Cardiac septum (tissue), 1 donor: ENCODE measurements around the gene COBL. TPM values are rescaled to one million over a fixed set of nuclear protein-coding genes. Genes with fewer than 3 reads are reported as not detected.

Source experiments
- DNase-seq: peaks from one replicate; pipeline ENCODE4 v3.0.0-alpha.2; 2020; ENCODE audit warnings: low spot score
- intact Hi-C: fragments of 100-400 bp; cut with DNase I; formaldehyde crosslinking; loops from one replicate; pipeline ENCODE4 v1.14.0; 2022
- total RNA-seq: library from RNA; stranded (reverse); fragmentation: NEBNext Ultra II Directional; extraction: Animal tissue kit (Norgen Biotek cat#: 25700); gene quantifications from one replicate; pipeline ENCODE4 v1.2.1, GENCODE V29; 2021
- donor health status: DM: no; HTN: no; CAD: no.

COBL gene
- total RNA-seq, 1 donor from 2014 or later = 109 TPM

DNA sequence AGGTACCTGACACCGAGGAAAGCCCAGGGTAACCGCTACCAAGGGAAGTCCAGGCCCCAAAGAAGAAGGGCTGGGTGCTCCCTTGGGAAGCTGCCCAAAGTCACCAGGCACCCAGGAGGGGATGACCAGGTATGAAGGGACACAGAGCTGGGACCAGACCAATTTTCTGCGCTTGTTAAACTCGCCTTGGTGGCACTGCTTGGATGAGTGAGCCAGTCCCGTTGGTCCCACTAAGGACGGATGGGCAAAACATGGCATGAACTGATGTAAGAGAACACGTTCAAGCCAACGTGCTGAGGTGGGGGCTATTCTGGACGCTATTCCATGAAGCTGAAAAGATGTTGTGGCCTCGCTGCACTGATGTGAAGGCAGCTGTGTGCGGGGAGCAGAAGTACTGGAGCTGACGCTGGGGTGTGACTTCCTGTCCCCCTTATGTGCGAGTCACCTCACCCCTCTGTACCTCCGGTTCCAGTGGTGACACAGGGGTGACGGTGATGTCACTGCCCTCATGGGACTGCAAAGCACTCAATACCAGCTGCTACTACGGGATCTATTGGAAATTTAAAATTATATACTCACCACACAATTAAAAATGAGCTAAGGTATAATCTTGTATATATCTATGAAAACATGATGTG, 73.6 kb downstream of the COBL start:
- intact Hi-C loops = no loop called here
- no peak for DNase-seq

DNA sequence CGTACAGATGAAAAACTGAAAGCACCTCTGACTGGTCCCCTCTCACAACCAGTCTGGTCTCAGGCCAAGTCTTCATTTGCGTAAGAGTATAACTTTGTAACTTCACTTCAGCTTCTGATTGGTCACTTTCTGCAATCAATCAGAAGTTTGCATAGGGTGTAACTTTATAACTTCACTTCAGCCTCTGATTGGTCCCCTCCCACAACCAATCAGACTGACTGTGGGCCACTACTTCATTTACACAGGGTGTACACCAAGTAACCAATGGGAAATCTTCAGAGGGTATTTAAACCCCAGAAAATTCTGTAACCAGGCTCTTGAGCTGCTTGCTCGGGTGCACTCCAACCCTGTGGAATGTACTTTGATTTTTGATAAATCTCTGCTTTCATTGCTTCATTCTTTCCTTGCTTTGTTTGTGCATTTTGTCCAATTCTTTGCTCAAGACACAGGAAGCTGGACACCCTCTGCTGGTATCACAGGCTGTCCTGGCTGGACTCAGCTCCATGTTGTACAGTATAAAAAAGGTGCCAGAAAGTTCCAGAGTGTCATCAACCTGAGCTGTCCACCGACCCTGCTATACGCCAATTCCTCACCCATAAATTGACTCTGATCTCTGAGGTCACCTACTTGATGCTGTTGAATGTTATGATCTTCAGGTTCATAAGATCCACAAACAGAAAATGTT, 74.5 kb downstream of the COBL start:
- intact Hi-C loops = no loop called here
- DNase-seq = no peak

DNA sequence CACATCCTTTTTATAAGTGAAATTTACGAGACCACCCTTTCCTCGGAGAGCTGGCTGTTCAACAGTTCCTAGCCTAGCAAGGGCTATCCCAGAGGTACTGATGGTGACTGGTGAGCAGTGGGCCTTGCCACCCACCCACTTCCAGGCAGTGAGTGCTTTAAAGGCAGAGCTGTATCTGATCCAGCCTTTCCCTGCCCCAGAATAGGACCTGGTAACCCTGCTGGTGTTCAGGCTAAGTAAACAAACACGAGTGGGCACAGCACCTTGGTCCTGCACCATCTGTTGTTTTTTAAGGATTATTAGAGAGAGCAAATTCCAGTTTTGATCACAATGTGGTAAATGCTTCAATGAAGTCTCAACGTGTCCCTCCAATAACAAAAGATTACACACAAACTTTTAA, 75.7 kb downstream of the COBL start:
- intact Hi-C loops = no loop called here
- DNase-seq = no peak

DNA sequence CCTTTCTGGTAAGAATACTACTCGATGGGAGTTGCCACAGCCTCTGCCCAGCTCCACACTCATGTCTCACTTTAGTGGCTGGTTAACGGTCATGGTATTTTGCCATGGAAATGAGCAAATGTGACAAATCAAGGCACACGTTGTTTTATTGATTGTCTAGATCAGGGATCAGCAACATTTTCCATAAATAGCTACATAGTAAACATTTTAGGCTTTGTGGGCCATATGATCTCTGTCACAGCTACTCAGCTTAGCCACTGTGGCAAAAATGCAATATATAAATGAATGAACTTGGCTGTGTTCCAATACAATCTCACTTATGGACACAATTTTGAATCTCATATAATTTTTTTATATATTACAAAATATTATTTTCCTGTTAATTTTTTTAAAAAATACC, 76.9 kb downstream of the COBL start:
- no peak for DNase-seq
- intact Hi-C loops = no loop called here

DNA sequence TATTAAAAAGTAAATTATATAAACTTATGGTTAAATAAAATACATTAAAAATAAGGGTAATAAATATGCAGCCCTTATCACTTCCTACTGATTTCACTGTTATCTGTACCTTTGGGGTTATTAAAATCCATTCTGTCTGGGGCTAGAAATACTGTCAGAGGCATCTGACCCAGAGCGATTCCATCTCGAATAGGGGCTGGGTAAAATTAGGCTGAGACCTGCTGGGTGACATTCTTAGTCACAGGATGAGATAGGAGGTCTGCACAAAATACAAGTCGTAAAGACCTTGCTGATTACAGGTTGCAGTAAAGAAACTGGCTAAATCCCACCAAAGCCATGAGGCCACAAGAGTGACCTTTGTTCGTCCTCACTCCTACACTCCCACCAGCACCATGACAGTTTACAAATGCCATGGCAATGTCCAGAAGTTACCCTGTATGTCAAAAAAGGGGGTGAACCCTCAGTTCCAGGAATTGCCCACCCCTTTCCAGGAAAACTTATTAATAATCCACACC, 77.6 kb downstream of the COBL start:
- intact Hi-C loops = no loop called here
- DNase-seq = no peak

DNA sequence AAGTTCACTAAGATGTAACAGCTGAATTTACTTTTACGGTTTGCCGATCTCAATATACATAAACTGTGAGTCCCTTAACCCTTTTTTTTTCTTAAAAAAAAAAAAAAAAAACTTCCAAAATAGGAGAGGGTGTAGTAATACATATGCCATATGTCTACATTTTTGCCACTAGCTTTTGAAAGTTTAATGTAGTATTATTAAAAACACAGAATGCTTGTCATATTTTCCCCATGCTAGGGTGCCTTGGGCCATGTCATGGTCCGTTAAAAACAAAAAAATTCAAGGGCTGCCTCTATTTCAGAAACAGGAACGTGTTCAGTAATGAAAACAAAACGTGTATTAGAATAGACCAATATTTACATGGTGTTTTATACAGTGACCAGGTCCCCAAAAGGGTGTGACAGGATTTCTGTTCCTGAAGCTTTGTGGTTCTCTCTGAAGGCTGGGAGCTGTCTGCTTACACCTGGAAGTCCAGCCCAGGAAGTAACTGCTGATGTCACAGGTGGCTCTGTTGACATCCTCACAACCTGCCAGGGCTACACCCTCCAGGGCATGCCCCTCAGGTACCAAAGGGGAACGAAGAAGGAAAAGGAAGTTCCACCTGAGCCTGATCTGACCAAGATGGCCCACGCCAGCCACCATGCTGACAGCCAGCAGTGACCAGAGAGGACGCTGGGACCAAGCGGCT, 79.0 kb downstream of the COBL start:
- intact Hi-C loops = no loop called here
- no peak for DNase-seq

DNA sequence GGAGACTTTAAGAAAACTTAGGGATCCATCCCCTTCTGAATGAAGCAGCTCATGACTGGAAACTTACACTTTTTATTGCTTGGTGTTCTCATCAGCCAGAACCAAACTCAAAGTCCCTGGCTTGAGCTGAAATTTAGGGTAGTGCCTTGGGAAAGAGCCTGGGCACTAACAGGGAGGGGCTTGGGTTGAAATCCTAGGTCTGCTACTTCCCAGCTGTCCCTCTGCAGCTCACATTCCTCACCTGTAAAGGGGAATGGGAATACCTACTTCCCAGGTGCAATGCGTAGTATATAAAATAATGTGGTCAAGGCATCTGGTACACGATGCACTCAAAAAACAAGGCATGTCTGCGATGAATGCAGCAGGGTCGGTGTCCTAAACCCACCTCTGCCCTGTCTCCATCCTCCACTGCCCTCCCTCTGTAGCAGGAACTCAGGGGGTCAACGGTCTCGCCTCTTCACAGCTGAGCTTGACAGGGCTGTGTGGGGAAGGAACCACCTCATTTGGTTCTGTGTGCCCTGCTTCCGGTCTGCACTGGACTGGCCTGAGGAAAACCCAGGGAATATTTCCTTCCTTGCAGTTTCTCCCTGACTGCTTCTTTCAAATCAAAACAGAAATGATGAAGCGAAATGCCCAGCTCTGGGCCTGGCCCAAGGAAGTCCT, 80.0 kb downstream of the COBL start:
- no peak for DNase-seq
- intact Hi-C loops = no loop called here

DNA sequence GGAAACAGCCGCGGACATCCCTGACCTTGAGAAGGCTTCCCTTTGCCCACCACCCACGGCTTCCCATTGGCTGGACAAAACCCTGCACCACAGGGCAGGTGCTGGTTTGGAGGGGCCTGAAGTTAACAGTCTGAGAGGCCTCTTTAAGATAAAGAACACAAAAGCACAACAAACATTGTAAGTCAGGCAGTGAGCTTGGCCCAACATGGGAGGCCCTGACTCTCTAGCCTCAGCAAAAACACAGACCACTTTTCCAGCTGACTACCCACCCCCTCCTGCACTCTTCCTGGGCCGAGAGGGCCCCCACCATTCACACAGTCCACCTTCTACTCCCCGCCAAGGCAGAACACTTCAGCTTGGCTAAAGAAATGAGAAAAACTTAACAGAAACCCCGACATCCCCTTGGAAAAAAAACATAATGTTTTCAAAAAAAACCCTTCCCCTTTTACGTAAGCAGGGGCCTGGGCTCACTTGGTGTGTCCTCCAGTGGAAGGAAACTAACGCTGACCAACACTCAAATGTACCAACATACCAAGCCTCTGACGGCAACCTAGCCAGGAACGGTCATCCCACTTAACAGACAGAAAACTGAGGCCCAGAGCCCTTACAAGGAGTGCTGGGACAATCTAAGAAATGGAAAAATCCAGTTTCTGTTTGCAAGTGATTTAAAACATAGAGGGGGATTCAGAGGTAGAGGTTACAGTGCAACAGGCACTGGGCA, 80.9 kb downstream of the COBL start:
- no peak for DNase-seq
- intact Hi-C loops = no loop called here

DNA sequence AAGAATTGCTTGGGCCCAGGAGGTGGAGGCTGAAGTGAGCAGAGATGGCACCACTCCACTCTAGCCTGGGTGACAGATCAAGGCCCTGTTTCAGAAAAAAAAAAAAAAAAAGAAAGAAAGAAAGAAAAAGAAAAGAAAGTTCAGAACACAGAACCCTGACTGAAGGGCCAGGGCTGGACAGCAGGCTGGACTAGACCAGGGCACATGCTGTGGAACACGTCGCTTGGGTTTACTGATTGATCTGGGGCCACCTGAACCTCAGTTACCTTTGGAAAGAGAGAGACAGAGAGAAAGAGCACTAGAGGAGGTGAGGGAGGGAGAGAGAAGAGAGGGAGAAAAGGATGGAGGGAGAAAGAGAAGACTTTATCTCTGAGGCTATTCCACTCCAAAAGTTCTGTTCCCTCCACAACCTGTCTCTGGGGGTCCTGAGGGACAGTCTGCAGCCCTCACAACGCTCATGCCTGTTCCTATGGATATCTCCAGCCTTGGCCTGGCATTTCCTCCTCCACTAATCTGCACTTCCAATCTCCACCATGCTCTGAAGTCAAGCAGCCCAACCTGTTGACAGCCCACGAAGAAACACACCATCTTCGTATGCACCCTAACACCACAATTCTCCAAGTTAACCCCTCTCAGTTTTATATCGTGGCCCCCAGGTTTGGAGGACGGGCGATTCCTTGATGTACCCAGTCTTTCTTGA, 81.8 kb downstream of the COBL start:
- intact Hi-C loops = no loop called here
- DNase-seq = no peak

DNA sequence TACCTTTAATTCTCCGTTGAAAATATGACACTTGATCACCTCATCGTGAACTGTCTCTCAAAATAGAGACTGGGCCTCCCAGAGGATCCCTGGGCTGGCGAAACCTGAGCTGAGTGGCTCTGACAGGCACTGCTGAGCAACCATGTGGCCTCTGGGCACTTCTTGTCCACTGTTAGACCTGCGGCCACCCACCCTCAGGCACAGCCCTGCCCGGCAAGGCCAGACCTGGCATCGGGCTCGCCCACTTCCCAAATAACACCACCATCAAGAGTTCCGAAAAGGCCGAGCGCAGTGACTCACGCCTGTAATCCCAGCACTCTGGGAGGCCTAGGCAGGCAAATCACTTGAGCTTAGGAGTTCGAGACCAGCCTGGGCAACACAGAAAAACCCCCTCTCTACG, 82.5 kb downstream of the COBL start:
- no peak for DNase-seq
- intact Hi-C loops = no loop called here

DNA sequence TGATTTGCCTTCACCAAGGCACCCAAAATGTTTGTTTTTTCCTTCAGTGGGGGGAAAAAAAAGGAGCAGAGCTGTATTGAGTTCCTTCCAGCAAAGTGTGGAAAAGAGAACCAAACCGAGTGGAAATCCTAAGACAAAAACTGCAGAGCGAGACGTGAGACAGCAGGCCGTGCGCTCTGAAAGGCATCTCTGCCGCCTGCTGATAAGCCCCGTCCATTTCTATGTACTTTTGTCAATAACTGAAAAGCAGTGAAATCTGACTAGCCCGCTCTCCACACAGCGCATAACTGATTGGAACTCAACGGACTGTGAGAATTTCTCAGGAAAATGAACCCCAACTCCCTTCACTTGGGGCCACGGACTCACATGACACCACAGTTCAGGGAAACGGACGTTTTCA, 83.2 kb downstream of the COBL start:
- intact Hi-C loops = no loop called here
- no peak for DNase-seq

DNA sequence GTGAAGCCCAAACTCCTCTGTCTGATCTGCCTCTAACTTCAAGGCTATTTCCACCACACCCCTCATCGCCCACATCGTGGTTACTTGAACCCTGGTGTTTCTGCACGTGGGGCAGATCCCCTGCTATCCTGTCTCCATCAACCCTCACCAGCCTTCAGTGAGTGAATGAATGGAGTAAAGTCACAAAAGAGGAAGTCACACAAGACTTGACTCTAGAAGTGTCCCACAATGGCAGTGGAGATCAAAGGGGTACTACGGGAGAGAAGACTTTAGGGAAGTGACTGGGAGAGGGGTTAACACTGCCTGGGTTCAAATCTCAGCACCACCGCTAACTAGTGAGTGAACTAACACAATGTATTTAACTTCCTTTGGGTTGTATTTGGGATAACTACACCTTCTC, 85.9 kb downstream of the COBL start:
- DNase-seq = no peak
- intact Hi-C loops = no loop called here

DNA sequence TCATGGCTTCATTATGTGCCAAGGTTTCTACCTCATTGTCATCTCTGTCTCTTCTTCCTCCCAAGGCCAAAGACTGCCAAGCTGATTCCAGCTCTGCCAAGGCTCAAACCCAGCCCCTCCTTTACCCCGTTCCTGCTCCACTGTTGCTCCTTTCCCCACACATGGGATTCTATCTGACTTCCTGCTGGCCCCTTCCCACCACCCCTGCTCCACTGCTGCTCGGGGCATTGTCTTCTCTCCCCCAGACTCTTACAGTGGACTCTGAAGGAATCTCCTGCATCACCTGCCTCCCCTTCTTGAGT, 86.3 kb downstream of the COBL start:
- intact Hi-C loops = no loop called here

DNA sequence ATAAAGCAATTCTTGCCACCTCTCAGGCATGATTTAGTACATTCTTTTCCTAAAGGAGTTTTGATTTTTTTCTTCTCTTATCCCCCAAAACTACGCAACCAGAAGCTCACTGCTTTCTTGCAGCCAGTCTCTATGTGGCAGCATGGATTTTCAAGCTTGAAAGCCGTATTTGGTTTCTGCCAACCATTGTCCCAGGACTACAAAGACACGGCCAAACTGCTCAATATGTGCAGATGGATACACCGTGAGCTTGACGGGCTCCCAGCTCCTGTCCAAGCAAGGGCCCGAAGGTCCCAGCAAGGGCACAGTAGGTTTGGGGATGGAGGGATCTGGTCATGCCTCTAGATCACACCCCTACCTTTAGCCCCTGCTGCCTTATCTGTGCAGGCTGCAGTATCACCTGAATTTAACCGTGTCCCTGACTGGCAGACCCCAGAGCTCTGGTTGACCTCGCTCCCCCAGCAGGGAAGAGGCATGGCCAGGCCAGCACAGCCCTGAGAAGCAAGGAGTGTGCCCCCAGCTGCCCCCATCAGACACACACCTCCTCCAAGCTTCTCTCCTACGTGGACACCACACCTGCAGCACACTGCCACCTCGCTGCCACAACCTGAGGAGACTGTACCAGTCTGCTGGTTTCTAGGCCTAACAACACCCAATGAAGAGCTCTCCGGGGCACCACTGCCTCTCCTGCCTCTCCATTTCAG, 86.8 kb downstream of the COBL start:
- intact Hi-C loops = no loop called here
- no peak for DNase-seq

More for the DNA sequence above, 86.3 kb downstream of the COBL start:
- DNase-seq = no peak

DNA sequence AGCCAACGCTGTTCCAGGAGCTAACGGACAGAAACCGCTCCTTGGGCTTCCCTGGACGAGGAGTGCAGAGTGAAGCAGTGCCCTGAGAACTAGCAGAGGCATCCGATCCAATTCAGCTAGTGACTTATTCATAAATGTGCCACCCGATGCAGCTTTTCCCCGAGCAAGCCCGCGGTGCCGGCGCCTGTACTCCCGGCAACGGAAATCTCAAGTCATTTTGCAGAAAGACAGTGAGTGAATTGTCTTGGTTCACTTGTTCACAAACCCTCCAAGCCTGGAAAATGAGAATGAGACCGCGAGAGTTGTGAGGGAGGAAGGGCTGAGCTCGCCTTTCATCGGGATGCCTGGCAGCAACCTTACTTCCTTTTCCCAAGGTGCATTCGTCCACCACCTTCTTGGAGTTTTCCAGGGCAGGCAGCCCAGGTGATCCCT, 87.5 kb downstream of the COBL start:
- DNase-seq = no peak
- intact Hi-C loops = no loop called here

DNA sequence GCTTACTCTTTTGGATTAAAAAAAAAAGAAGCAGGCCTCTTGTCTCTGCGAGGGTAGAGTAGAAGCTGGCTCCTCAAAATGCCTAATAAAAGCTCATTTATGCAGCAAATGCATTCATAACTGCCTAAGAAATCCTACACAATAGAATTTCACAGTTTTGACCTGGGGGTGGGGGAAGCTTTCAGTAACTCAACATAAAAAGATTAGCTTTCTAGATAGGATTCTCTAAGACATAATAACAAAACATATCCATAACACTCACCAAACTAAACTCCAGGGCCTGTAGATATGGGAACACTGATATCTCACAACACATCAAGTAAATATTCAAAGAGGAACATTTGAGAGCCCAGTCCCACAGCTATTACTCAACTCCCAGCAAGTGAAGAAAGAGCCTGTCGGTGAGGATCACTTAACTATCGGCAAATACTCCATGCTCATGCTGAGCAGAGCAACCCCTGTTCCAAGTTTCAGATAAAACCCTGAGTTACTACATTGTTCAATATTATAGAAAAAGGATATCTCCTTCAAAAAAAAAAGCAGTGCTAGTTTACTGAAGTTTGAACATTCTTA, 88.1 kb downstream of the COBL start:
- intact Hi-C loops = no loop called here
- no peak for DNase-seq

DNA sequence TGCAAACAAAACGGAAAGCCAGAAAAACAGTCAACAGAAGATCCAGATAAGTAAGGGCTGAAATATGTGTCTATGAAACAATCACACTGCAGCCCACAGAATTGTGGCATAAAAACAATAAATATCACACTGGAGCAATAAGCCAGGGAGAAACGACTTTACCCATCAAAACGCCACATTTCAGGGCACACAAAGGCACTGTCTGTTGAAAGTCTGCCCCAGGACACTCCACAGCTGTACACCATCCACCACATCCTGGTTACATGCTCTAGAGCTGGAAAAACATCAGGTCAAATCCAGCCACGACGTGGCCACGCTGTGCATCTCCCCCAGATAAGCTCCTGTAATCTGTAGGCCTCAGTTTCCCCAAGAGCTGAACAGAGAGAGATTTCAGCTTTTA, 88.7 kb downstream of the COBL start:
- intact Hi-C loops = no loop called here
- DNase-seq = no peak

DNA sequence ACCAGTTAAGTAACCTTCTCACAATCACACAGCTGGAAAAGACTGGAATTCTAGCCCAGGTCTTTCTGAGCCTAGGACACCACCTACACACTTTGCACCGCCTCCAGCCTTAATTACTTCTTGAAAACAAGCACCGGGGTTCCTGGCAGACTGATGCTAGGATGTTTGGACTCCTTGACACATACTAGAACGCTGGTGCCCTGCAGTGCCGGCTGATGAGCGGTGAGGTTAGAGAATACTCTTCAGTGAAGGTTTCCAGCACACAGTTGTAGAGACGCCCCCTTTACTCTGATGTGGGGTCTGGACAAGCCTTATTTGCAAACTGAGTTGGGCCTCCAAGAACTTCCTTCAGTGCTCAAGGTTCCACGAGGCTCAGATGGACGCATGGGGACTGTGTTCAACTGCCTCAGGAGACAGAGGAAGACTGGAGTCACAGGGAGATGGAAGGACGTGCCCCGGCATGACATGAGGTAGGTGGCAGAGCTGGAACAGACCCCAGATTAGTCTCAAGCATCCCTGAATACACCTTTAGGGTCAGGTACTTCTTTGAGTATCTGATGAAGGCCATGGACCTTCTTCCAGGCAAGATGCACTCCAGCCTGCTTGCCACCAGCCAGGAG, 89.6 kb downstream of the COBL start:
- intact Hi-C loops = no loop called here
- no peak for DNase-seq
